ENCODE results near the gene NRDC.
"Not testable (repeated sequence)": the region's sequence is repeated elsewhere in the genome, so short reads cannot be mapped to it uniquely, and the experiment has no call there.

The NRDC gene

GRCh38 chr1:51878616-51879336 lies at the start of gene NRDC:
Gene NRDC, minus strand, starts transcription at chr1:51878727. Its CDS starts 112 bp downstream, at chr1:51878615.
- DNase-seq, result peak; percentile 100

GRCh38 chr1:51927029-51927428 lies 48.5 kb upstream of the NRDC start:
- peak; percentile 71 for DNase-seq

GRCh38 chr1:51926171-51926812 lies 47.8 kb upstream of the NRDC start:
- peak; percentile 63 for DNase-seq

GRCh38 chr1:51924455-51924854 lies 45.9 kb upstream of the NRDC start:
- DNase-seq, result peak; percentile 91

GRCh38 chr1:51922040-51922439 lies 43.5 kb upstream of the NRDC start:
- no peak for DNase-seq

GRCh38 chr1:51920130-51920529 lies 41.6 kb upstream of the NRDC start:
- DNase-seq, result no peak

GRCh38 chr1:51919684-51920083 lies 41.2 kb upstream of the NRDC start:
- no peak for DNase-seq

GRCh38 chr1:51916587-51917405 lies 38.3 kb upstream of the NRDC start:
- DNase-seq, result peak; percentile 75

- no peak for DNase-seq
Observed at GRCh38 chr1:51915951-51916350, 37.4 kb upstream of the NRDC start.

- DNase-seq, result no peak
Observed at GRCh38 chr1:51912881-51913280, 34.4 kb upstream of the NRDC start.

GRCh38 chr1:51910221-51911000 lies 31.9 kb upstream of the NRDC start:
- DNase-seq, result no peak

GRCh38 chr1:51908499-51908898 lies 30.0 kb upstream of the NRDC start:
- no peak for DNase-seq

- no peak for DNase-seq
Observed at GRCh38 chr1:51907079-51907702, 28.7 kb upstream of the NRDC start.

GRCh38 chr1:51906306-51907078 lies 28.0 kb upstream of the NRDC start:
- DNase-seq, result peak; percentile 52

- DNase-seq, result no peak
Observed at GRCh38 chr1:51902456-51902855, 23.9 kb upstream of the NRDC start.

GRCh38 chr1:51901151-51901550 lies 22.6 kb upstream of the NRDC start:
- DNase-seq, result no peak

GRCh38 chr1:51899022-51899421 lies 20.5 kb upstream of the NRDC start:
- no peak for DNase-seq

GRCh38 chr1:51898090-51898734 lies 19.7 kb upstream of the NRDC start:
- DNase-seq, result peak; percentile 99

GRCh38 chr1:51897699-51898031 lies 19.1 kb upstream of the NRDC start:
- peak; percentile 98 for DNase-seq

GRCh38 chr1:51894748-51895147 lies 16.2 kb upstream of the NRDC start:
- DNase-seq, result not testable (repeated sequence)

GRCh38 chr1:51878308-51878615 lies 265 bp downstream of the NRDC start:
- no peak for DNase-seq

All from fibroblast of skin of right quadriceps (primary cell).